ENCODE results near the gene CRYGA.
A peak's percentile ranks its signal among the peaks of the same experiment; 100 is the strongest.

Gene CRYGA, protein sequence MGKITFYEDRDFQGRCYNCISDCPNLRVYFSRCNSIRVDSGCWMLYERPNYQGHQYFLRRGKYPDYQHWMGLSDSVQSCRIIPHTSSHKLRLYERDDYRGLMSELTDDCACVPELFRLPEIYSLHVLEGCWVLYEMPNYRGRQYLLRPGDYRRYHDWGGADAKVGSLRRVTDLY

DNA sequence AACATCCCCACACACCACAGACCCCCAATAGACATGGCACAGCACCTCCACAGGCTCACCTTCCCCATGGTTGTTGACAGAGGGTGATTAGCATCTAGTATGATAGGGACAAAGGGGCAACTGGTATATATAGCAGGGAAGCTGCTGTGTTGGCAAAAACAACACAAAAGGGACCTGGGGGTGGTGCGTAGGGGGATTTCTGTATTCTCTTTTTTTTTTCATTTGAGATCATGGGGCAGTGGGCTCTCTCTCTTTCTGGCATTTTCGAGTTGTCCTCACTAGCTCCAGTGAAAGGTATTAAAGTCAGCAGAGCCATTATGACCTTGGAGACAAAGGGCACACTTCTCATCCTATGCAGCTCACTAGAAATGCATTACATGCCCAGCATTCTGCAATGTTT is at the start of gene CRYGA:
Gene CRYGA (minus strand): TSS at position 101 of the 400 bp plus-strand sequence. CDS start 33 bp downstream, at position 68.
- no peak for DNase-seq (ENCODE audit: low read depth in 1 of 2, low spot score in 1 of 2)

DNA sequence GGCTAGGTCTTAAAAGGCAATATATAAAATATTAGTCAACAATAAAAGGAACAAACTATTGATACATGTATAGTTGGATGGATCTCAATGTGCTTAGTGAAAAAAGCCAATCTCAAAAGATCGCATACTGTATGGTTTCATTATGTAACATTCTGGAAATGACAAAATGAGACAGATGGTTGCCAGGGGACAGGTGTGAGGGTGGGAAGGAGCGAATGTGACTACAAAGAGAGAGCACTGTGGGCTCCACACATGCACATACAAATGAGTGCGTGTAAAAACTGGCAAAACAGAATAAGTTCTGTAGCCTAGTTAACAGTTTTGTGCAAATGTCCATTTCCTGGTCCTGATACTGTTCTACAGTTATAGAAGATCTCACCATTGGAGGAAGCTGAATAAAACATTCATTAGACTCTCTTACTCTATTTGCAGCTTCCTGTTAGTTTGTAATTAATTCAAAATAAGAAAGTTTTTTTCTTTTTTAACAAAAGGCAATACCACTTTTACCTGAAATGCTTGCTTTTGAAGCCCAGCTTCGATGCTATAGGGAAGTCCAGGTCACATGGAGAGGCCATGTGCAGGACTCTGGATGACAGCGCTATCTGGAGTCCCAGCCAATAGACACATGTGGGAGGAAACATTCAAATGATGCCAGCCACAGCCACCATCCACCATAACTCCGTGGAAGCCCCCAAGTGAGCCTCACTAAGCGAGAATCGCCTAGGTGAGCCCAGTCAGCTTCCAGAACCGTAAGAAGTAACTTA is 47.5 kb upstream of the CRYGA start:
- no peak for DNase-seq (ENCODE audit: low read depth in 1 of 2, low spot score in 1 of 2)

DNA sequence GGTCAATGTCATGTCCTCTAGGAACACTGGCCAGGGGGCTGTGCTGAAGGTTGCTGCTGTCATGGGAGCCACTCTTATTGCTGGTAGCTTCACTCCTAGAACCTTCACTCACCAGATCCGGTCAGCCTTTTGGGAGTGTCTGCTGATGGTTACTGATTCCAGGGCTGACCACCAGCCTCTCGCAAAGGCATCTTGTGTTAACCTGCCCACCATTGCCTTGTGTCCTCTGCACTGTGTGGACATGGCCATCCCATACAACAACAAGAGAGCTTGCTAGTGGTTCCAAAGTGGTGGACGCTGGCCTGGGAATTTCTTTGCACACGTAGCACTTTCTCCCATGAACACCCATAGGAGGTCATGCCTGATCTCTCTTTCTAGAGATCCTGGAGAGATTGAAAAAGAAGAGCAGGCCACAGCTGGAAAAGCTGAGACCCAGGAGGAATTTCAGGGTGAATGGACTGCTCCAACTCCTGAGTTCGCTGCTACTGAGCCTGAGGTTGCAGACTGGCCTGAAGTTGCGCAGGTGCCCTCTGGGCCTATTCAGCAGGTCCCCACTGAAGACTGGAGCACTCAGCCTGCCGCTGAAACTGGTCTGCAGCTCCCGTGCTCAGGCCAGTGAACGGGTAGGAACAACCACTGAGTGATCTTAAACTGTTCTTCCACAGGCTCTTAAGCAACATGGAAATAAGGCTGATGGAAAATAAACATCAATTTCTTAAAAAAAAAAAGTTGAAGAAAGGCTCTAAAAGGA is 45.1 kb upstream of the CRYGA start:
- no peak for DNase-seq (ENCODE audit: low read depth in 1 of 2, low spot score in 1 of 2)

DNA sequence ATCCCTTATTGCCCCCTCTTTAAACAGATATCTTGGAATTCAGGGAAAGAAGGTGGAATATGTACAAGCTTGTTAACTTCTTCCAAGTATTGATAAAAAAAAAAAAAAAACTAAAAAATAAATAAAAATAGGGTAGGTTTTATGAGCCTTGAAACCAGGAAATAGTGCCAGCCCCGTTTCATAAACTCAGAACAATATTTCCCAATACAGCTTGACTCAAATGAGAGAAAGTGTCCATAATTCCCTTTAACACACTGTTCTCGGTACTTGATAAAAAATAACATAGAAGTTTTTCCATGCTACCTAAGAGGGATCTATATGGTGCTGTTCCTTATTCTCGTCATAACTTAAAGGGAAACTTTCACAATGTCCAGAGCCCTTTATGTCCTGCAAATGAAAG is 44.4 kb upstream of the CRYGA start:
- DNase-seq (ENCODE audit: low read depth in 1 of 2, low spot score in 1 of 2), result no peak

- DNase-seq (ENCODE audit: low read depth in 1 of 2, low spot score in 1 of 2), result no peak
These were observed 40.8 kb upstream of the CRYGA start for GRCh38 chr2:208204166-208204565.

DNA sequence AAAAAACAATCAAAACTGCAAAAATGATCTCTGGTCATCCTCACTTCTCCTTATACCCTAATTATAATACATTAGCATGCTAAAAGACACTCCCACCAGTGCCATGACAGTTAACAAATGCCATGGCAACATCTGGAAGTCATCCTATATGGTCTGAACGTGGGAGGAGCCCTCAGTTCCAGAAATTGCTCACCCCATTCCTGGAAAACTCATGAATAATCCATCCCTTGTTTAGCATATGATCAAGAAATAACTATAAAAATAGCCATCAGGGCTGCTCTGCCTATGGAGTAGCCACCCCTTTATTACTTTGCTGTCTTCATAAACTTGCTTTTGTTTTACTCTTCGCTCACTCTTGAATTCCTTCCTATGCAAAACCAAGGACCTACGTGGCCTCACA is 32.1 kb upstream of the CRYGA start:
- no peak for DNase-seq (ENCODE audit: low read depth in 1 of 2, low spot score in 1 of 2)

GRCh38 chr2:208192611-208193236 is 29.3 kb upstream of the CRYGA start:
- DNase-seq (ENCODE audit: low read depth in 1 of 2, low spot score in 1 of 2), result no peak

DNA sequence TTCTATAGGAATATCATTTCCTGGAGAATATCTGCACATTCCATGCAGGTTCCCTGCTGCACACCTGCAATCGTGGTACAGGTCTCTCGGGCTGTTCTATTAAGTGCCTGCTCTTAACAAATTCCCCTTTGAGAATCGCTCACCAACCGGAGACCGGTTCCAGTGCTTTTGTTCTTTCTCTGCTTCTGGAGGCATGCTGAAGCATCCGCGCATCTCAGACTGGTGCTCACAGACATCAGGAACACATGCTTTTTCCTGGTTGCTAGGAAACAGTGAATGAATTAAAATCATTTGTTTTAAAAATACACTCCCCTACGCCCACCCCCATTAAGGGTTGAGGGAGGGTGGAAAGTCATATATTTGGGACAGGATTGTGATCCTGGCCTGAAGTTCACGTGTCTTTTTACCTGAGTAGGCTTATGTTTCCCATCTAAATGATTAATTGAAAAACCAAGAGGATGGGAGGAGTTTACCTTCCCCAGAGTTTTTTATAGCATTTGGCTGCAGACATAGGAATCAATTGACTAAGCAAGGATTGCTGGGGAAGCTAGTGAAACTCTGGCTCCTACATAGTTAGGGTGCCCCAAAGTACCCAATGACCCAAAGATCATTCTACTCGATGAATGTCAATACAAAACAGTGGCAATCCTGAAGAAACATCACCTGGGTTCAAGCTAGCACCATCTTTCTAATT is 26.6 kb upstream of the CRYGA start, which contains the start of gene C2orf80:
Gene C2orf80 (minus strand): TSS at position 221 of the 694 bp plus-strand sequence. CDS start 3,044 bp downstream, outside the sequence.
- no peak for DNase-seq (ENCODE audit: low read depth in 1 of 2, low spot score in 1 of 2)

DNA sequence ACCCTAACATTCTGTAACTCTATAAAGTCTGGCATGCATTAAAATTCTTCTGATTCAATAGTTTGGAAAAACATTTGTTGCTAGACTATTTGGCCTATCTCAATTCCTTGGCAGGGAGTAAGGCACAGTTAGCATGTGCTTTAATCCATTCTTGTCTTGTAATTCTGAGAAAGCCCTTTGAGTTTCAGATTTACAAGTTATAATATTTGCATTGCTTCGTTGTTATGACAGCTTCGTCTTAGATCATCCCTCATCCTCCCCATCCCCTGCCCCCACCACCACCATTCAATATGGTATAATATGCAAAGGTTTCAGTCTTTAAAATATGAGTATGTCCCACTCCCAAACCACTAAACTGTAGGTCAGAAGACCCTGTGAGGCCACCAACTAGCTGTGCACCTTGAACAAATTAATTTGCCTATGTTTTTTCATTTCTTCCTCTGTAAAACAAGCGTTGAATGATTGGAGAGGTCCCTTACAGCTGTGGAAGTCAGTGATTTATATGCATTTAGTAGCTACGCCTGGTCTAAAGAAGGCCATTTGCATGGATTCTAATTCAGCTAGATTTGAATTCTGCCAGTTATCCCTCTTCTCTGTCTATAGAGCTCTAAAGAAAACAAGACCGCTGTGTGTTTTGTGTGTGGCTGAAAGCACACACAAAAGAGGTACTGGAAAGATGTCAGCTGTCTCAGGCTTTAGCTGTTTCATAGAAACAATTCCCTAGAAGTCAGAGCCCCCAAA is 25.9 kb upstream of the CRYGA start:
- no peak for DNase-seq (ENCODE audit: low read depth in 1 of 2, low spot score in 1 of 2)

DNA sequence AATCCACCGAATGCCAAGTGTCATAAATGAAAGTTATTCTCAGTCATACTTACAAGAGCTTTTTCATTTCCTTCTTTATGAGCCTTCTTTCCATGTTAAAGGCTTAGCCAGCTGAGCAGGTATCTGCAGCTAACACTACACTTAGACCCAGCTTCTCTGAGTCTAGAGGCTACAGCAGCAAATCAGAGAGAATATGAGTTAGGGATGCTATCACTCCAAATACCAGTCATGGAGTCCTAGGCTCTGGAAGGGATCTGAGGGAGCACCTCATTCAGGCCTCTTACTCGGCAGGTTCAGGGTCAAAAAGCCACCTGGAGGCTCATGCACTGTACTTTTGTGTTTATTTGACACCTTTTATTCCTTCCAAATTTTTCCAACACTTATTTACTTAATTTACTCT is 23.5 kb upstream of the CRYGA start:
- no peak for DNase-seq (ENCODE audit: low read depth in 1 of 2, low spot score in 1 of 2)

DNA sequence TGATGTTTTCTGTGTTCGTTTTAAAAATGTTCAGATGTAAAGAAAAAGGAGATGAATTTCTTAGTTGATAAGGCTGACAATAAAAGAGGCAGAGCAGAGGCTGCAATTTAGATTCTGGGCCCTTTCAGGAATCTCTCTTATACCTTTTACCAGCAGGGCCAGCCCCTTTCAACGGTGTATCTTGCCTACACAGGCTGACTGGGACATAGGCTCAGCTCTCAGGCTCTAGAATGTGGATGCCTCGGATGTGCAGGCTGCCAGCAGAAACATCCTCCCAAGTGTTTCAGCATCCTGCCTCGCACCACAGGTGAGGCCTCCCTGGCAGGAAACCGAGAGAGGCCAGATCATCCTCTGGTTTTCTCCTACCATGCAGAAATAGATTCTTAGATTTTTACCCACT is 23.1 kb upstream of the CRYGA start:
- DNase-seq (ENCODE audit: low read depth in 1 of 2, low spot score in 1 of 2), result no peak

DNA sequence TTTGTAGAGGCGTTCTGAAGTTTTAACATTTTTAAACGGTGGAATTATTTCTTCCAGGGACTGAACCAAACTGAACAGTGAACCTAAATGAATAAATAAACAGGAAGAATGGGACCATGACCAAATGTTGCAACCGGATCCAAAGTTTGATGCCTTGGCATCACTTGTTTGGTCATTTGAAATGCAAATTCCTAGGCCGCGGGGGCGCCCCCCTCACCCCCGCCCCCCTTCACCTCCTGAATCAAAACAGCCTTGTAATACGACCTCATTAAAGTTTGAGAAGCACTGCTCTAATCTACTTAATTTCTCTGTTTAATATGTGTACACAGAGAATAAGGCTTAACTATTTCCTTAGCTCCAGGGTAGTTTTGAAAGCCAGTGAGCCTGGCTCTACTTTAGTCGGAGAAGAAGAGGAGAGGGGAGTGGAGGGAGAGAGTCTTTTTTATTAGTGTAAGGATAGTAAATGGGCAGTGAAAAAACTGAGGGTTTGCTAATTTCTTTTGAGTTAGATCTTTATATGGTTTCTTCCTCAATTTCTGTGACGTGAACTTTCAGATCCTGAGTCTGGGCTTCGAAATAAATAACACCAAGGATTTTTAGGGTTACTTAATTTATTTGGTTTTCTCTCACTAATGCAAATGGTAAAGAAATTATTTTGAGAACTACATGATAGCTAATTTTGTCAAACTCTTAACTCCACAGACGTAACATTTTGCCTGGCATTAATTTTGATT is 20.8 kb upstream of the CRYGA start:
- DNase-seq (ENCODE audit: low read depth in 1 of 2, low spot score in 1 of 2), result no peak

GRCh38 chr2:208183526-208183925 is 20.1 kb upstream of the CRYGA start:
- DNase-seq (ENCODE audit: low read depth in 1 of 2, low spot score in 1 of 2), result no peak

GRCh38 chr2:208182835-208183234 is 19.4 kb upstream of the CRYGA start:
- DNase-seq (ENCODE audit: low read depth in 1 of 2, low spot score in 1 of 2), result no peak

- DNase-seq (ENCODE audit: low read depth in 1 of 2, low spot score in 1 of 2), result no peak
These were observed 15.7 kb upstream of the CRYGA start for GRCh38 chr2:208179028-208179609.

DNA sequence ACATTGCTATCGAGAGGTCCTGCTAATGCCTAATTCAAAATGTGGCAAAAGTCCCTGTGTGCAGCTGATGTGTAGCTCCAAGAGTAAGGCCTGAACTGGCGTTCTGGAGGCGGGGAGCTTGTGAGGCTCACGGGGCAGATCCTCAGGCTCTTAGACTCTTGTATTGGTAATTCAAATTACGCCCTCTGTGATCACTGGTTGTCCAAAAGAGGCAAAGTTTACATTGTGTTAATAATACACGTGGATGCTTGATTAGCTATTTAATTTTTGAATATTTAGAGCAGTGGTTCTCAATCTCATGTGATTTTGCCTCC is 12.4 kb upstream of the CRYGA start:
- no peak for DNase-seq (ENCODE audit: low read depth in 1 of 2, low spot score in 1 of 2)

DNA sequence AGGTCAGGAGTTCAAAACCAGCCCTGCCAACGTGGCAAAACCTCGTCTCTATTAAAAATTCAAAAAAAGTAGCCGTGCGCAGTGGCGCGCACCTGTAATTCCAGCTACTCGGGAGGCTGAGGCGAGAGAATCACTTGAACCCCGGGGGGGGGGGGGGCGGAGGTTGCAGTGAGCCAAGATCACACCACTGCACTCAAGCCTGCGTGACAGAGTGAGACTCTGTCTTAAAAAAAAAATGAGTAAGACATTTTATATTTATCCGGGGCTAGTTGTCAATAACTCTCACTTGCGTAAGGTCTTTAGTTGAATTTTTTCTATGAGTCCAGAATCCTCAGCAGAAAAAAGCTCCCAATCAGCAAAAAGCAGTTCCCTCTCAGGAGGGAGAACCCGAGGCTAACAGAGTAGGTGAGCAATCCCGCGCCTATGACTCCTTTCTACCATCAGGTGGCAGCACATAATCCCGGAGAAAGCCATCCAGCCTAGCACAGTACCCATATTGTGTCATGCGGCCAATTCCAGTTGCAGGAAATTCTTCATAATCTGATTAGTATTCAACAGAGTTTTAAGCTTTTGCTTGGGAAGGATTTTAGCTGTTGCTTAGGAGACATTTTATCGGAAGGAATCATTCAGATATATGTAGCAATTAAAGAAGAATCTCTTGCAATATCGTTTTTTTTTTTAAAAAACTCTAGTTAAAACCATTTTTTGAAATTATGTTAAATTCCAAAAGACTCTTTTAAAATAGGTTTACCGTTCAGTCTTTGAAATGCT is 11.9 kb upstream of the CRYGA start:
- DNase-seq (ENCODE audit: low read depth in 1 of 2, low spot score in 1 of 2), result peak; percentile 10 to 59

DNA sequence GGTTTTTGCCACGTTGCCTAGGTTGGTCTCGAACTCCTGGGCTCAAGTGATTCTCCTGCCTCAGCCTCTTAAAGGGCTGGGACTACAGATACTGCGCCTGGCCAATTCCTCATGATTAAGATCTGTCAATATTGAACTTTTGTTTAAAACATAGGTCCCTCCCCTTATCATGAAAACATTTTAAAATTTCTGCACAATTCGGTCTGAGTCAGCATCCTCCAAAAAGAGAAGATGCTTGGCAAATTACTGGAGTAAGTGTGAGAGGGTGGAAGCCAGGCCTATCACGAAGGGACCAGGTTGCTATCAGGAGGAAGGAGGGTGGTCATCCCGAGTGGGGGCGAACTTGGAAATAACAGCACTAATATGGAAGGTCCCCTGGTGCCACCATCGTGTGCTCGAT is 10.8 kb upstream of the CRYGA start:
- DNase-seq (ENCODE audit: low read depth in 1 of 2, low spot score in 1 of 2), result no peak

- no peak for DNase-seq (ENCODE audit: low read depth in 1 of 2, low spot score in 1 of 2)
These were observed 8.7 kb upstream of the CRYGA start for GRCh38 chr2:208172125-208172524.

All from activated CD4-positive, alpha-beta T cell treated with anti-CD3 and anti-CD28 coated beads, Interleukin-2, amount 50 U/mL, for 24 hours (primary cell).